Panc1 (cell line): ENCODE results near the gene CHRM2. TPM values are rescaled to one million over a fixed set of nuclear protein-coding genes. Genes with fewer than 3 reads are reported as not detected.

Source experiments
- ATAC-seq: fragments of 200-7000 bp; cut with Tn5 transposase; 2 replicates; pipeline ENCODE4 v1.9.1; 2020; ENCODE audit warnings: mild to moderate bottlenecking, moderate library complexity
- BruUV-seq: library from RNA; stranded (reverse); fragments of 400-500 nt; replicated peaks from 2 replicates; lab custom pipeline; 2021; lab: Mats Ljungman, UMichigan
- CTCF ChIA-PET: fragments of 300-600 bp; sonication (Branson Sonifier 250); formaldehyde crosslinking; loops from one replicate; lab custom pipeline; 2022; ENCODE audit warnings: antibody characterized with exemption; lab: Charles Lee
- POLR2A ChIA-PET: fragments of 300-600 bp; sonication (Branson Sonifier 250); formaldehyde crosslinking; loops from one replicate; lab custom pipeline; 2022; ENCODE audit warnings: antibody characterized with exemption; lab: Charles Lee
- DNase-seq: peaks from one replicate; pipeline ENCODE4 v3.0.0-alpha.2; 2010; ENCODE audit warnings: low read depth, low spot score
- H3K27ac ChIP-seq: 2 replicates; pipeline ENCODE4 v1.5.1; 2011; ENCODE audit warnings: mild to moderate bottlenecking, low read length, inconsistent platforms
- H3K27me3 ChIP-seq: fragments of 200-500 bp; sonication (Bioruptor generic); 2 replicates; pipeline ENCODE4 v1.6.0; 2014; ENCODE audit warnings: low read length, inconsistent platforms; ENCODE audit not compliant: control insufficient read depth, insufficient read depth
- H3K36me3 ChIP-seq: fragments of 200-500 bp; sonication (Bioruptor generic); 2 replicates; pipeline ENCODE4 v1.5.1; 2014; ENCODE audit warnings: inconsistent platforms, mild to moderate bottlenecking, low read length, moderate library complexity; ENCODE audit not compliant: control insufficient read depth, insufficient read depth
- H3K4me1 ChIP-seq: 2 replicates; pipeline ENCODE4 v1.5.1; 2011; ENCODE audit warnings: inconsistent platforms, mild to moderate bottlenecking, low read length, moderate library complexity; ENCODE audit not compliant: control insufficient read depth, insufficient read depth
- H3K4me3 ChIP-seq, 2 experiments: 2 replicates each; pipeline ENCODE4 v1.5.1; 2011 to 2012; ENCODE audit warnings: low read depth in 2 of 2, low read length in 2 of 2, mild to moderate bottlenecking in 2 of 2, inconsistent platforms in 1 of 2, moderate library complexity in 1 of 2
- H3K9me3 ChIP-seq: fragments of 200-500 bp; sonication (Bioruptor generic); 2 replicates; pipeline ENCODE4 v1.5.1; 2014; ENCODE audit warnings: low read depth, mild to moderate bottlenecking, inconsistent platforms, low read length, moderate library complexity; ENCODE audit not compliant: control insufficient read depth, insufficient read depth
- POLR2AphosphoS5 ChIP-seq: IDR thresholded peaks from 2 replicates; pipeline ENCODE4 v1.6.1; 2012; ENCODE audit warnings: mild to moderate bottlenecking, low read depth, low read length, moderate library complexity
- REST ChIP-seq, 2 experiments: IDR thresholded peaks; 2 replicates each; pipeline ENCODE4 v1.6.1; 2011 to 2012; ENCODE audit warnings: low read depth in 2 of 2, control low read depth in 1 of 2, low read length in 1 of 2, mild to moderate bottlenecking in 1 of 2, moderate library complexity in 1 of 2; ENCODE audit not compliant: insufficient read depth in 1 of 2
- SIN3A ChIP-seq: IDR thresholded peaks from 2 replicates; pipeline ENCODE4 v1.6.1; 2012; ENCODE audit warnings: low read depth, mild to moderate bottlenecking, low read length, moderate library complexity, borderline replicate concordance; ENCODE audit not compliant: insufficient read depth
- TCF7L2 ChIP-seq: IDR thresholded peaks from 2 replicates; pipeline ENCODE4 v1.6.1; 2011; ENCODE audit warnings: mild to moderate bottlenecking, low read depth, low read length, inconsistent platforms
- in situ Hi-C: cut with HindIII; loops from 2 replicates; pipeline ENCODE4 v1.10.0; 2016; ENCODE audit warnings: low sequenced_read_pairs, low pct_unique_long_range_greater_than_20kb
- intact Hi-C: fragments of 100-400 bp; cut with micrococcal nuclease; formaldehyde crosslinking; loops from one replicate; pipeline ENCODE4 v1.10.0; 2022; ENCODE audit not compliant: unreplicated experiment
- total RNA-seq: library from RNA; stranded (reverse); gene quantifications from one replicate; pipeline ENCODE4 v1.2.1, GENCODE V29; 2021; ENCODE audit not compliant: unreplicated experiment
- TF ChIP-seq, protein P1 (sequence below): fragments of 450-650 bp; IDR thresholded peaks from 2 replicates; pipeline ENCODE4 v1.5.1; 2017; ENCODE audit warnings: mild to moderate bottlenecking

Gene CHRM2
- total RNA-seq, 1 experiment from 2014 or later: not detected

- intact Hi-C loops (no loop called here), in situ Hi-C loops (no loop called here)
- TF ChIP-seq REST (IDR thresholded peaks at IDR 0.05; ENCODE audit: insufficient read depth in 1 of 2, low read depth in 2 of 2, low read length in 1 of 2) (no peak), TCF7L2 (no peak), POLR2AphosphoS5 (no peak), SIN3A (no peak)
- TF ChIP-seq, protein P1, sequence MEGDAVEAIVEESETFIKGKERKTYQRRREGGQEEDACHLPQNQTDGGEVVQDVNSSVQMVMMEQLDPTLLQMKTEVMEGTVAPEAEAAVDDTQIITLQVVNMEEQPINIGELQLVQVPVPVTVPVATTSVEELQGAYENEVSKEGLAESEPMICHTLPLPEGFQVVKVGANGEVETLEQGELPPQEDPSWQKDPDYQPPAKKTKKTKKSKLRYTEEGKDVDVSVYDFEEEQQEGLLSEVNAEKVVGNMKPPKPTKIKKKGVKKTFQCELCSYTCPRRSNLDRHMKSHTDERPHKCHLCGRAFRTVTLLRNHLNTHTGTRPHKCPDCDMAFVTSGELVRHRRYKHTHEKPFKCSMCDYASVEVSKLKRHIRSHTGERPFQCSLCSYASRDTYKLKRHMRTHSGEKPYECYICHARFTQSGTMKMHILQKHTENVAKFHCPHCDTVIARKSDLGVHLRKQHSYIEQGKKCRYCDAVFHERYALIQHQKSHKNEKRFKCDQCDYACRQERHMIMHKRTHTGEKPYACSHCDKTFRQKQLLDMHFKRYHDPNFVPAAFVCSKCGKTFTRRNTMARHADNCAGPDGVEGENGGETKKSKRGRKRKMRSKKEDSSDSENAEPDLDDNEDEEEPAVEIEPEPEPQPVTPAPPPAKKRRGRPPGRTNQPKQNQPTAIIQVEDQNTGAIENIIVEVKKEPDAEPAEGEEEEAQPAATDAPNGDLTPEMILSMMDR: no peak
- H3K9me3 ChIP-seq: 0 out of 2 replicates have a peak, but pooled peaks cover 3% of the 10 kb centered on the region
- POLR2A ChIA-PET: no interaction called here
- DNase-seq (no peak), ATAC-seq (no peak)
- CTCF ChIA-PET: no interaction called here
- H3K36me3 ChIP-seq: no peaks in the 10 kb centered on the region
- no TSS peak for BruUV-seq
- no peaks in the 10 kb centered on the region; the same call in 1 of the 2 replicates for H3K4me1 ChIP-seq
- H3K27me3 ChIP-seq: no peaks in the 10 kb centered on the region
- H3K27ac ChIP-seq: no peak overlapping the region
- H3K4me3 ChIP-seq: no peak overlapping the region
Observed at GRCh38 chr7:137038706-137039105, 170.3 kb downstream of the CHRM2 start.

- Histone ChIP-seq H3K4me1 (no peaks in the 10 kb centered on the region; the same call in 1 of the 2 replicates), H3K27me3 (no peaks in the 10 kb centered on the region), H3K4me3 (no peak overlapping the region), H3K9me3 (0 out of 2 replicates have a peak, but pooled peaks cover 3% of the 10 kb centered on the region), H3K27ac (no peak overlapping the region), H3K36me3 (no peaks in the 10 kb centered on the region)
- ATAC-seq: no peak
- intact Hi-C loops (no loop called here), in situ Hi-C loops (no loop called here)
- CTCF ChIA-PET: no interaction called here
- BruUV-seq: no TSS peak
- TF ChIP-seq SIN3A (no peak), TCF7L2 (no peak), REST (IDR thresholded peaks at IDR 0.05; ENCODE audit: insufficient read depth in 1 of 2, low read depth in 2 of 2, low read length in 1 of 2) (no peak), POLR2AphosphoS5 (no peak)
- TF ChIP-seq, protein P1: no peak
- no peak for DNase-seq
- POLR2A ChIA-PET: no interaction called here
Observed at GRCh38 chr7:137040745-137041144, 172.3 kb downstream of the CHRM2 start.
